ENCODE results near the gene TRIM62. TPM values are rescaled to one million over a fixed set of nuclear protein-coding genes. Genes with fewer than 3 reads are reported as not detected.
A peak's percentile ranks its signal among the peaks of the same experiment; 100 is the strongest.
"Not testable (repeated sequence)": the region's sequence is repeated elsewhere in the genome, so short reads cannot be mapped to it uniquely, and the experiment has no call there.

The TRIM62 gene
- total and polyA plus RNA-seq, 4 experiments from 2014 or later: 7.2 to 26.2 (median 13.8) TPM

- intact Hi-C loops (cut with micrococcal nuclease): no loop called here
Observed at GRCh38 chr1:33137800-33138199, 44.0 kb downstream of the TRIM62 start.

GRCh38 chr1:33136041-33136440 lies 45.8 kb downstream of the TRIM62 start:
- Mint-ChIP-seq H3K4me1 (peaks cover 10 to 20% (median 18%) of the 10 kb centered on the region in 4 donors), H3K27ac (peak overlapping the region in 2 of 7 donors; percentile 27 to 29)
- H3K9me3 ChIP-seq (ENCODE audit: control insufficient read depth in 1 of 2, low read length in 2 of 2); DNase-seq; H3K36me3 ChIP-seq (ENCODE audit: insufficient read depth, low read length); H3K9me3 Mint-ChIP-seq; H3K4me3 ChIP-seq (ENCODE audit: low read length in 2 of 2); H3K4me3 Mint-ChIP-seq; intact Hi-C loops (cut with micrococcal nuclease); H3K27me3 Mint-ChIP-seq; H3K27me3 ChIP-seq (ENCODE audit: insufficient read depth, low read length); H3K36me3 Mint-ChIP-seq; H3K27ac ChIP-seq (ENCODE audit: low read depth, low read length); H3K4me1 ChIP-seq (ENCODE audit: insufficient read depth, low read length): not testable (repeated sequence)
- ChIA-PET CTCF (ENCODE audit: partially characterized antibody) (interaction anchor here (1.4 to 1.5 kb wide), 2 partner anchors 9 to 160 kb away, joined by 3 to 7 read pairs; no protein-coding TSS in a partner anchor), POLR2A (ENCODE audit: partially characterized antibody) (interaction anchor here (1.1 kb wide), 1 partner anchor 9 kb away, joined by 5 read pairs; no protein-coding TSS in a partner anchor)

More at GRCh38 chr1:33137800-33138199, 44.0 kb downstream of the TRIM62 start:
- ChIA-PET CTCF (ENCODE audit: partially characterized antibody) (interaction anchor here (1.3 to 2.0 kb wide), 5 partner anchors 10 to 158 kb away, joined by 4 to 7 read pairs (median 4); partner anchors contain the start of gene TRIM62), POLR2A (ENCODE audit: partially characterized antibody) (interaction anchor here (1.4 to 1.7 kb wide), 2 partner anchors 10 to 43 kb away, joined by 3 to 12 read pairs; no protein-coding TSS in a partner anchor)
- Histone ChIP-seq H3K36me3 (ENCODE audit: insufficient read depth, low read length) (no peaks in the 10 kb centered on the region), H3K9me3 (ENCODE audit: control insufficient read depth in 1 of 2, low read length in 2 of 2) (no peaks in the 10 kb centered on the region), H3K27ac (ENCODE audit: low read depth, low read length) (no peak overlapping the region), H3K4me1 (ENCODE audit: insufficient read depth, low read length) (no peaks in the 10 kb centered on the region), H3K27me3 (ENCODE audit: insufficient read depth, low read length) (no peaks in the 10 kb centered on the region), H3K4me3 (ENCODE audit: low read length in 2 of 2) (no peak overlapping the region)
- peak in 1 of 5 donors; percentile 11 for DNase-seq
- Mint-ChIP-seq H3K4me3 (no peak overlapping the region), H3K36me3 (peaks cover 0 to 6% of the 10 kb centered on the region in 2 donors), H3K9me3 (no peaks in the 10 kb centered on the region), H3K27ac (peak overlapping the region in 3 of 7 donors; percentile 35 to 57 (median 53)), H3K27me3 (no peaks in the 10 kb centered on the region), H3K4me1 (peaks cover 10 to 17% (median 13%) of the 10 kb centered on the region in 4 donors)

GRCh38 chr1:33133478-33134105 lies 48.3 kb downstream of the TRIM62 start:
- Histone ChIP-seq H3K27me3 (ENCODE audit: insufficient read depth, low read length) (no peaks in the 10 kb centered on the region), H3K4me1 (ENCODE audit: insufficient read depth, low read length) (peaks cover 11% of the 10 kb centered on the region), H3K36me3 (ENCODE audit: insufficient read depth, low read length) (no peaks in the 10 kb centered on the region), H3K27ac (ENCODE audit: low read depth, low read length) (no peak overlapping the region), H3K9me3 (ENCODE audit: control insufficient read depth in 1 of 2, low read length in 2 of 2) (no peaks in the 10 kb centered on the region), H3K4me3 (ENCODE audit: low read length in 2 of 2) (no peak overlapping the region)
- ChIA-PET POLR2A (ENCODE audit: partially characterized antibody) (no interaction called here), CTCF (ENCODE audit: partially characterized antibody) (interaction anchor here (1.3 to 1.6 kb wide), 2 partner anchors 38 to 162 kb away, joined by 3 read pairs; no protein-coding TSS in a partner anchor)
- Mint-ChIP-seq H3K4me3 (no peak overlapping the region), H3K4me1 (peaks cover 22 to 41% (median 29%) of the 10 kb centered on the region in 4 donors), H3K27me3 (no peaks in the 10 kb centered on the region), H3K36me3 (peaks cover 5% of the 10 kb centered on the region in 2 donors), H3K27ac (peak overlapping the region; percentile 4 to 77 (median 39)), H3K9me3 (peaks cover 0 to 2% (median 0%) of the 10 kb centered on the region in 8 donors)
- no peak for DNase-seq
- intact Hi-C loops (cut with micrococcal nuclease): no loop called here

- ChIA-PET POLR2A (ENCODE audit: partially characterized antibody) (no interaction called here), CTCF (ENCODE audit: partially characterized antibody) (no interaction called here)
- peak overlapping the region in 1 of 8 donors; percentile 31 for H3K4me3 Mint-ChIP-seq
- no peaks in the 10 kb centered on the region for H3K27me3 Mint-ChIP-seq
- H3K9me3 Mint-ChIP-seq: peaks cover 0 to 2% (median 0%) of the 10 kb centered on the region in 8 donors
- Histone ChIP-seq H3K27ac (ENCODE audit: low read depth, low read length) (no peak overlapping the region), H3K27me3 (ENCODE audit: insufficient read depth, low read length) (no peaks in the 10 kb centered on the region), H3K4me1 (ENCODE audit: insufficient read depth, low read length) (peaks cover 21% of the 10 kb centered on the region), H3K4me3 (ENCODE audit: low read length in 2 of 2) (no peak overlapping the region), H3K9me3 (ENCODE audit: control insufficient read depth in 1 of 2, low read length in 2 of 2) (no peaks in the 10 kb centered on the region), H3K36me3 (ENCODE audit: insufficient read depth, low read length) (no peaks in the 10 kb centered on the region)
- DNase-seq: no peak
- peaks cover 5 to 6% of the 10 kb centered on the region in 2 donors for H3K36me3 Mint-ChIP-seq
- intact Hi-C loops (cut with micrococcal nuclease): no loop called here
- H3K4me1 Mint-ChIP-seq: peaks cover 25 to 40% (median 34%) of the 10 kb centered on the region in 4 donors
- H3K27ac Mint-ChIP-seq: peak overlapping the region; percentile 34 to 94 (median 68)
Observed at GRCh38 chr1:33132549-33132948, 49.3 kb downstream of the TRIM62 start.

GRCh38 chr1:33131191-33131590 lies 50.7 kb downstream of the TRIM62 start:
- CTCF ChIA-PET (ENCODE audit: partially characterized antibody): no interaction called here
- POLR2A ChIA-PET (ENCODE audit: partially characterized antibody): no interaction called here
- Mint-ChIP-seq H3K36me3 (peaks cover 5 to 13% of the 10 kb centered on the region in 2 donors), H3K4me3 (no peak overlapping the region), H3K27ac (peak overlapping the region in 5 of 7 donors; percentile 80 to 98 (median 91)), H3K4me1 (peaks cover 30 to 52% (median 43%) of the 10 kb centered on the region in 4 donors), H3K9me3 (peaks cover 0 to 2% (median 0%) of the 10 kb centered on the region in 8 donors), H3K27me3 (no peaks in the 10 kb centered on the region)
- H3K36me3 ChIP-seq (ENCODE audit: insufficient read depth, low read length): no peaks in the 10 kb centered on the region
- H3K27me3 ChIP-seq (ENCODE audit: insufficient read depth, low read length): no peaks in the 10 kb centered on the region
- H3K9me3 ChIP-seq (ENCODE audit: control insufficient read depth in 1 of 2, low read length in 2 of 2): no peaks in the 10 kb centered on the region
- intact Hi-C loops (cut with micrococcal nuclease): no loop called here
- no peak overlapping the region for H3K27ac ChIP-seq (ENCODE audit: low read depth, low read length)
- no peak for DNase-seq
- H3K4me3 ChIP-seq (ENCODE audit: low read length in 2 of 2): no peak overlapping the region
- H3K4me1 ChIP-seq (ENCODE audit: insufficient read depth, low read length): peaks cover 28% of the 10 kb centered on the region

GRCh38 chr1:33130297-33130696 lies 51.5 kb downstream of the TRIM62 start:
- Mint-ChIP-seq H3K27ac (peak overlapping the region; percentile 72 to 98 (median 88)), H3K4me1 (peaks cover 34 to 61% (median 48%) of the 10 kb centered on the region in 4 donors), H3K9me3 (peaks cover 0 to 2% (median 0%) of the 10 kb centered on the region in 8 donors), H3K4me3 (peak overlapping the region in 2 of 8 donors; percentile 0 to 33), H3K36me3 (peaks cover 7 to 19% of the 10 kb centered on the region in 2 donors), H3K27me3 (no peaks in the 10 kb centered on the region)
- Histone ChIP-seq H3K9me3 (ENCODE audit: control insufficient read depth in 1 of 2, low read length in 2 of 2) (no peaks in the 10 kb centered on the region), H3K27ac (ENCODE audit: low read depth, low read length) (no peak overlapping the region), H3K36me3 (ENCODE audit: insufficient read depth, low read length) (no peaks in the 10 kb centered on the region), H3K27me3 (ENCODE audit: insufficient read depth, low read length) (no peaks in the 10 kb centered on the region), H3K4me1 (ENCODE audit: insufficient read depth, low read length) (peaks cover 34% of the 10 kb centered on the region), H3K4me3 (ENCODE audit: low read length in 2 of 2) (no peak overlapping the region)
- POLR2A ChIA-PET (ENCODE audit: partially characterized antibody): interaction anchor here (1.4 kb wide), 1 partner anchor 31 kb away, joined by 5 read pairs; no protein-coding TSS in a partner anchor
- CTCF ChIA-PET (ENCODE audit: partially characterized antibody): no interaction called here
- no peak for DNase-seq
- intact Hi-C loops (cut with micrococcal nuclease): no loop called here

- H3K36me3 ChIP-seq (ENCODE audit: insufficient read depth, low read length): no peaks in the 10 kb centered on the region
- H3K9me3 ChIP-seq (ENCODE audit: control insufficient read depth in 1 of 2, low read length in 2 of 2): no peaks in the 10 kb centered on the region
- no peaks in the 10 kb centered on the region for H3K27me3 ChIP-seq (ENCODE audit: insufficient read depth, low read length)
- H3K4me3 Mint-ChIP-seq: peak overlapping the region; percentile 68 to 97 (median 94)
- H3K9me3 Mint-ChIP-seq: peaks cover 0 to 2% (median 0%) of the 10 kb centered on the region in 8 donors
- ChIA-PET POLR2A (ENCODE audit: partially characterized antibody) (interaction anchor here (1.2 to 3.2 kb wide), 6 partner anchors 9 to 221 kb away, joined by 3 to 99 read pairs (median 14); partner anchors contain the start of genes RNF19B and TRIM62), CTCF (ENCODE audit: partially characterized antibody) (interaction anchor here (0.6 to 4.5 kb wide), 2 partner anchors 23 to 33 kb away, joined by 5 to 42 read pairs; no protein-coding TSS in a partner anchor)
- H3K27ac ChIP-seq (ENCODE audit: low read depth, low read length): peak overlapping the region; percentile 84
- DNase-seq: peak in 1 of 5 donors; percentile 36
- peaks cover 11 to 18% of the 10 kb centered on the region in 2 donors for H3K36me3 Mint-ChIP-seq
- peak overlapping the region; percentile 96 to 99 (median 98) for H3K27ac Mint-ChIP-seq
- H3K27me3 Mint-ChIP-seq: no peaks in the 10 kb centered on the region
- peaks cover 34% of the 10 kb centered on the region for H3K4me1 ChIP-seq (ENCODE audit: insufficient read depth, low read length)
- H3K4me1 Mint-ChIP-seq: peaks cover 35 to 62% (median 48%) of the 10 kb centered on the region in 4 donors
- intact Hi-C loops (cut with micrococcal nuclease): loop anchor here (5.0 kb wide), 4 partner anchors 219 to 476 kb away; partner anchors contain the start of genes RBBP4, S100PBP, YARS1 and ZBTB8OS
- H3K4me3 ChIP-seq (ENCODE audit: low read length in 2 of 2): peak overlapping the region in 1 of 2 donors; percentile 92
Observed at GRCh38 chr1:33128781-33129180, 53.1 kb downstream of the TRIM62 start.

Data from CD4-positive, alpha-beta memory T cell (primary cell).